PC-9 (cell line): ENCODE measurements around the gene AMIGO1. TPM values are rescaled to one million over a fixed set of nuclear protein-coding genes. Genes with fewer than 3 reads are reported as not detected.

ENCODE experiments used
- BruUV-seq: library from RNA; stranded (reverse); fragments of 400-500 nt; replicated peaks from 2 replicates; lab custom pipeline; 2021; lab: Mats Ljungman, UMichigan
- CTCF ChIA-PET: fragments of 300-600 bp; sonication (Branson Sonifier 250); formaldehyde crosslinking; loops from one replicate; lab custom pipeline; 2022; ENCODE audit warnings: antibody characterized with exemption; lab: Charles Lee
- POLR2A ChIA-PET: fragments of 300-600 bp; sonication (Branson Sonifier 250); formaldehyde crosslinking; loops from one replicate; lab custom pipeline; 2022; ENCODE audit warnings: antibody characterized with exemption; ENCODE audit not compliant: unreplicated experiment; lab: Charles Lee
- DNase-seq, 2 experiments: peaks; one replicate each; pipeline versions ENCODE4 v3.0.0 to v3.0.0-alpha.2; 2015 to 2022; ENCODE audit warnings: mixed read lengths in 1 of 2
- H2AFZ ChIP-seq: fragments of 200-600 bp; sonication (generic); 2 replicates; pipeline ENCODE4 v1.8.1; 2017; ENCODE audit warnings: antibody characterized with exemption
- H3F3A ChIP-seq: fragments of 200-600 bp; sonication (generic); 2 replicates; pipeline ENCODE4 v1.8.1; 2017; ENCODE audit warnings: antibody characterized with exemption, mild to moderate bottlenecking, low read depth; ENCODE audit not compliant: insufficient read depth
- H3K27ac ChIP-seq: fragments of 200-600 bp; sonication (generic); 2 replicates; pipeline ENCODE4 v1.6.1; 2016; ENCODE audit warnings: mixed run types
- H3K27me3 ChIP-seq: fragments of 200-600 bp; sonication (generic); 2 replicates; pipeline ENCODE4 v1.6.1; 2016; ENCODE audit warnings: low read depth, mixed run types; ENCODE audit not compliant: insufficient read depth
- H3K36me3 ChIP-seq: fragments of 200-600 bp; sonication (generic); 2 replicates; pipeline ENCODE4 v1.6.1; 2016; ENCODE audit warnings: low read depth, mixed run types
- H3K4me1 ChIP-seq: fragments of 200-600 bp; sonication (generic); replicated peaks from 2 replicates; pipeline ENCODE4 v1.6.1; 2016; ENCODE audit warnings: mixed run types; ENCODE audit not compliant: insufficient read depth
- H3K4me2 ChIP-seq: fragments of 200-600 bp; sonication (generic); 2 replicates; pipeline ENCODE4 v1.6.1; 2017; ENCODE audit warnings: mixed run types
- H3K4me3 ChIP-seq: fragments of 200-600 bp; sonication (generic); 2 replicates; pipeline ENCODE4 v1.6.1; 2016; ENCODE audit warnings: mixed run types
- H3K79me2 ChIP-seq: fragments of 200-600 bp; sonication (generic); 2 replicates; pipeline ENCODE4 v1.6.1; 2017; ENCODE audit warnings: low read depth, mixed run types
- H3K9me2 ChIP-seq: fragments of 200-600 bp; sonication (generic); 2 replicates; pipeline ENCODE4 v1.8.1; 2017; ENCODE audit warnings: mild to moderate bottlenecking; ENCODE audit not compliant: insufficient read depth
- H3K9me3 ChIP-seq: fragments of 200-600 bp; sonication (generic); 2 replicates; pipeline ENCODE4 v1.8.1; 2016; ENCODE audit warnings: low read depth; ENCODE audit not compliant: insufficient read depth
- H4K20me1 ChIP-seq: fragments of 200-600 bp; sonication (generic); 2 replicates; pipeline ENCODE4 v1.8.1; 2017; ENCODE audit not compliant: insufficient read depth
- CTCF ChIP-seq: fragments of 200-600 bp; sonication (generic); conservative IDR thresholded peaks from 2 replicates; pipeline ENCODE4 v1.6.1; 2017; ENCODE audit warnings: mixed run types, antibody characterized with exemption, mild to moderate bottlenecking, moderate library complexity
- EZH2 ChIP-seq: fragments of 200-600 bp; sonication (generic); IDR thresholded peaks from 2 replicates; pipeline ENCODE4 v1.8.0; 2017; ENCODE audit warnings: antibody characterized with exemption, low read depth
- intact Hi-C: fragments of 100-400 bp; cut with micrococcal nuclease; formaldehyde crosslinking; loops from one replicate; pipeline ENCODE4 v1.10.0; 2022; ENCODE audit not compliant: unreplicated experiment
- total RNA-seq: library from RNA; stranded (reverse); gene quantifications from 2 replicates; pipeline ENCODE4 v1.2.3, GENCODE V29; 2021

AMIGO1 gene
- total RNA-seq, 1 experiment from 2014 or later, result 4.2 TPM

- no peak for TF ChIP-seq CTCF
- TF ChIP-seq EZH2, result no peak
- no peaks in the 10 kb centered on the region for H3F3A ChIP-seq
- no TSS peak for BruUV-seq
- ChIA-PET CTCF (no interaction called here), POLR2A (no interaction called here)
- H3K4me3 ChIP-seq, result no peak overlapping the region
- no peaks in the 10 kb centered on the region for H3K9me2 ChIP-seq
- DNase-seq, result no peak
- H3K79me2 ChIP-seq, result no peaks in the 10 kb centered on the region
- H3K9me3 ChIP-seq, result no peaks in the 10 kb centered on the region
- no peak overlapping the region for H3K4me2 ChIP-seq
- no peak overlapping the region for H2AFZ ChIP-seq
- no peak overlapping the region for H3K27ac ChIP-seq
- H3K27me3 ChIP-seq, result peaks cover 3% of the 10 kb centered on the region
- H3K4me1 ChIP-seq, result peaks cover 11% of the 10 kb centered on the region
- no peaks in the 10 kb centered on the region for H3K36me3 ChIP-seq
- intact Hi-C loops, result no loop called here
- H4K20me1 ChIP-seq, result no peaks in the 10 kb centered on the region
Observed at GRCh38 chr1:109487261-109487660, 22.3 kb downstream of the AMIGO1 start.

DNA sequence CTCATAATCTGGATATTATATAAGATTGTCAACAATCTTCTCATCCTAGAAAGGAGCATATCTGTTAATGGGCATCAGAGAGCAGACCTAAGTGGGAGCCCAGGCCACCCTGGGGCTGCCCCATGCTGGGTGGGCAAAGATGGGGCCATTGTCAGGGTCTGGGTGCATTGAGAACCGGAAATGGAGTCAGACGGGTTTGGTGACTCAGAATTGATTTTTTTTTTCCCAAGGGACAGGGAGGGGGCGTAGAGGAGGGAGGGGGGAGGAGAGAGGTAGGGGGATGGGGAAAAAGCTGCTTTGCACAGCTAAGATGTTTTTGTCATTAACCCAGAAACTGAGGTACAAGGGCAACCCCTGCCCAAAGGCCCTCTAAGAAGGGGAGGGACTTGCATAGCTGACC, 24.5 kb downstream of the AMIGO1 start:
- no peak for DNase-seq
- Histone ChIP-seq H3K4me3 (peak overlapping the region; percentile 68; the same call in 1 of the 2 replicates), H3K9me2 (no peaks in the 10 kb centered on the region), H4K20me1 (no peaks in the 10 kb centered on the region), H3K79me2 (no peaks in the 10 kb centered on the region), H3K36me3 (no peaks in the 10 kb centered on the region), H3K27ac (no peak overlapping the region), H2AFZ (no peak overlapping the region), H3K27me3 (peaks cover 26% of the 10 kb centered on the region), H3K4me1 (peaks cover 11% of the 10 kb centered on the region), H3K9me3 (no peaks in the 10 kb centered on the region), H3F3A (no peaks in the 10 kb centered on the region), H3K4me2 (peak overlapping the region; percentile 90)
- intact Hi-C loops, result no loop called here
- no peak for TF ChIP-seq EZH2
- TF ChIP-seq CTCF, result no peak
- POLR2A ChIA-PET, result no interaction called here
- CTCF ChIA-PET, result no interaction called here
- no TSS peak for BruUV-seq

GRCh38 chr1:109484519-109484975, 25.0 kb downstream of the AMIGO1 start:
- peak overlapping the region; percentile 91 for H2AFZ ChIP-seq
- BruUV-seq, result TSS peak; percentile 77
- no peaks in the 10 kb centered on the region for H3K9me3 ChIP-seq
- no peak for TF ChIP-seq EZH2
- TF ChIP-seq CTCF, result no peak
- peaks cover 11% of the 10 kb centered on the region for H3K4me1 ChIP-seq
- H3K36me3 ChIP-seq, result no peaks in the 10 kb centered on the region
- no peaks in the 10 kb centered on the region for H3F3A ChIP-seq
- H3K27me3 ChIP-seq, result peaks cover 30% of the 10 kb centered on the region
- CTCF ChIA-PET, result no interaction called here
- no peaks in the 10 kb centered on the region for H3K79me2 ChIP-seq
- POLR2A ChIA-PET, result no interaction called here
- peak overlapping the region; percentile 68 for H3K4me3 ChIP-seq
- H4K20me1 ChIP-seq, result no peaks in the 10 kb centered on the region
- intact Hi-C loops, result loop anchor here (1.0 kb wide), 1 partner anchor 58 kb away; the partner anchor contains the start of gene PSMA5
- no peak for DNase-seq
- H3K27ac ChIP-seq, result no peak overlapping the region
- peak overlapping the region; percentile 90 for H3K4me2 ChIP-seq
- H3K9me2 ChIP-seq, result no peaks in the 10 kb centered on the region
